CD4-positive, alpha-beta T cell treated with Interleukin-12 subunit alpha and Interleukin-12 subunit beta, for 1 hour (primary cell): Measurements from ENCODE around the gene KCNN1.
A peak's percentile ranks its signal among the peaks of the same experiment; 100 is the strongest.
"Not testable (repeated sequence)": the region's sequence is repeated elsewhere in the genome, so short reads cannot be mapped to it uniquely, and the experiment has no call there.

Experiments used
- DNase-seq: peaks from one replicate; pipeline ENCODE4 v3.0.0-alpha.2; 2020

Gene KCNN1

GRCh38 chr19:17966550-17967256 is at the start of gene KCNN1:
TSS of gene KCNN1 (plus strand) at chr19:17967107. CDS start at chr19:17973889, 6,782 bp downstream.
- DNase-seq, result no peak

DNA sequence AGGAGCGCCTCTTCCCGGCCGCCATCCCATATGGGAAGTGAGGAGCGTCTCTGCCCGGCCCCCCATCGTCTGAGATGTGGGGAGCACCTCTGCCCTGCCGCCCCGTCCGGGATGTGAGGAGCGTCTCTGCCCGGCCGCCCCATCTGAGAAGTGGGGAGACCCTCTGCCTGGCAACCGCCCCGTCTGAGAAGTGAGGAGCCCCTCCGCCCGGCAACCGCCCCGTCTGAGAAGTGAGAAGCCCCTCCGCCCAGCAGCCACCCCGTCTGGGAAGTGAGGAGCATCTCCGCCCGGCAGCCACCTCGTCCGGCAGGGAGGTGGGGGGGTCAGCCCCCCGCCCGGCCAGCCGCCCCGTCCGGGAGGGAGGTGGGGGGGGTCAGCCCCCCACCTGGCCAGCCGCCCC is 48.8 kb upstream of the KCNN1 start:
- not testable (repeated sequence) for DNase-seq

- not testable (repeated sequence) for DNase-seq
Measured at GRCh38 chr19:17919122-17919521, 47.8 kb upstream of the KCNN1 start.

- no peak for DNase-seq
Measured at GRCh38 chr19:17920527-17920926, 46.4 kb upstream of the KCNN1 start.

- no peak for DNase-seq
Measured at GRCh38 chr19:17922138-17922537, 44.8 kb upstream of the KCNN1 start.

GRCh38 chr19:17926044-17926443 is 40.9 kb upstream of the KCNN1 start:
- DNase-seq, result no peak

GRCh38 chr19:17929056-17929455 is 37.9 kb upstream of the KCNN1 start:
- DNase-seq, result no peak

- DNase-seq, result no peak
Measured at GRCh38 chr19:17931532-17932191, 35.2 kb upstream of the KCNN1 start.

DNA sequence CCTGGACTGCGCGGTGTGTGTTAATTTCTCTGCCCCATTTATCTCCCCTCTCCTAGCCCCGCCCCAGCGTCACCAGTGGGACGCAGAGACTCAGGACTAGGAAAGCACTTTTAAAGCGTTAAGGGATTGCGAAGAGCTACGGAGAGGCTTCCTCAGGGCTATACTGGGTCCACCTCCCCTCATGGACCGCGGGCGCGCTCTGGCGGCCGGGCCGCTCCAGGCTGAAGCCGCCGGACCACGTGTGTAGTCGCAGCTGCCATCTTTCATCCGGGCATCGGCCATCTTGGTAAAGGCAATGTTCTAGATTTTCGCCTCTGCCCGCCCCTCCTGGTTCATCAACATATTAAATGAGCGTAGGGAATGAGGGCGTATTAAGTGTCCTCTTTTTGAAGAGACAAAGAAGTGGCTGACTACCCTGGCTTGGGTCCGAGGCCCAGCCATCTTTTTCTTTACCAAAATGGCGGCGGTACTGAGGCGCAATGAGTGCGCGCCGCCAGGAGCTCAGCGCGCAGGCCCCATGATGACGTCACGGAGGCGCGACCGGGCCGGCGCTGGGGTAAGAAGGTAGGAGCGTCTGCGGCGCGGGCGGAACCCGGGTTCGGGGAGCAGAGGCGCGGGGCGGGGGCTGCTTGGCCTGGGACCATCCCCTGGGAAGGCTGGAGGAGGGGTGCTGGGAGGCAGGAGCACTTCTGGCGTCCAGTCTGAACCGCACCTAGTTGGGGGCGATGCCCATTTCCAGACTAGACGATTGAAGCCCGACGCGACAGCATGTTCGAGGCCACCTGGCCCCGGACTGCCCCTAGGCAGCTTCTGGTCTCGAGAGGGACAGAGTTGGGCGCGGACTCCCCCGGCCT is 34.2 kb upstream of the KCNN1 start, which contains the start of gene CCDC124:
Gene CCDC124, plus strand, starts transcription at position 531 of the 854 bp plus-strand sequence. CDS start 3,406 bp downstream, outside the sequence.
- DNase-seq, result peak; percentile 94

DNA sequence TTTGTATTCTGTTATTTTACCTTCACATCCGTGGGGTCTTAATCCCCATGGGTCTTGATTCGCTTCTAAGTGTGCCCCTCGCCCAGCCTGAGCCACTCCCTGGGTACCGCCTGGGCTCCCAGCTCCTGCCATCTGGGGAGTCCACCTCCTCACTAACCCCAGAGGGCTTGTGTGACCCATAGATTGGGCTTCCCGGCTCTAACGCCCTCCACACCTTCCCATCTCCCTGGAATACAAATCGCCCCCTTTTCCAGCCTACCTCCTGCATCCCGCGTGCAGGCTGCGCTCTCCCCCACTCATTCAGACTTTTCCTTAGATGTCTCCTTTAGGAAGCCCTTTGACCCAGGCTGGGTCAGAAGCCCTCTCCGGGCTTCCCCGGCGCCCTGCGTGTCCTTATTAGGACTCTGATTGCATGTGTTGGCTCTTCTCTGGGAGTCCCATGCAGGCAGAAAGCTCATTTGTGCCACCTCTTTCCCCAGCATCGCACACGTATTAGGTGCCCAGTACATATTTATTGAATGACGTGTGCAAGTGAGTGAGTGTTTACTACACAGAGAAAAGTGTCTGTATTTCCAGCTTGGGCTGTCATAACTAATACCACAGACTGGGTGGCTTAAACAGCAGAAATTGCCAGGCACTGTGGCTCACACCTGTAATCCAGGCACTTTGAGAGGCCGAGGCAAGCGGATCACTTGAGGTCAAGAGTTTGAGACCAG is 33.3 kb upstream of the KCNN1 start:
- DNase-seq, result no peak

DNA sequence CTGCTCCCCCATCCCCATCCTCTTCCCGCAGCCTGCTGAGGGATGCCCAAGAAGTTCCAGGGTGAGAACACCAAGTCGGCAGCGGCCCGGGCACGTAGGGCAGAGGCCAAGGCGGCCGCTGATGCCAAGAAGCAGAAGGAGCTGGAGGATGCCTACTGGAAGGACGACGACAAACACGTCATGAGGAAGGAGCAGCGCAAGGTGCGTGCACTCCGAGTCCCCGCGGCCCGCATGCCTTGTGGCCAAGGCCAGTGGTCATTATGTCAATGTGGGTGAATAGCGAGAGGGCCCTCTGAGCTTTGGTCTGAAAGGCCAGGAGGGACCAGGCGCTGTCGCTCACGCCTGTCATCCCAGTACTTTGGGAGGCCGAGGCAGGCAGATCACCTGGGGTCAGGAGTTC is 30.5 kb upstream of the KCNN1 start:
- no peak for DNase-seq

- DNase-seq, result no peak
Measured at GRCh38 chr19:17937371-17937900, 29.5 kb upstream of the KCNN1 start.

- DNase-seq, result peak; percentile 86
Measured at GRCh38 chr19:17938092-17938845, 28.6 kb upstream of the KCNN1 start.

GRCh38 chr19:17942181-17942580 is 24.7 kb upstream of the KCNN1 start:
- DNase-seq, result no peak

DNA sequence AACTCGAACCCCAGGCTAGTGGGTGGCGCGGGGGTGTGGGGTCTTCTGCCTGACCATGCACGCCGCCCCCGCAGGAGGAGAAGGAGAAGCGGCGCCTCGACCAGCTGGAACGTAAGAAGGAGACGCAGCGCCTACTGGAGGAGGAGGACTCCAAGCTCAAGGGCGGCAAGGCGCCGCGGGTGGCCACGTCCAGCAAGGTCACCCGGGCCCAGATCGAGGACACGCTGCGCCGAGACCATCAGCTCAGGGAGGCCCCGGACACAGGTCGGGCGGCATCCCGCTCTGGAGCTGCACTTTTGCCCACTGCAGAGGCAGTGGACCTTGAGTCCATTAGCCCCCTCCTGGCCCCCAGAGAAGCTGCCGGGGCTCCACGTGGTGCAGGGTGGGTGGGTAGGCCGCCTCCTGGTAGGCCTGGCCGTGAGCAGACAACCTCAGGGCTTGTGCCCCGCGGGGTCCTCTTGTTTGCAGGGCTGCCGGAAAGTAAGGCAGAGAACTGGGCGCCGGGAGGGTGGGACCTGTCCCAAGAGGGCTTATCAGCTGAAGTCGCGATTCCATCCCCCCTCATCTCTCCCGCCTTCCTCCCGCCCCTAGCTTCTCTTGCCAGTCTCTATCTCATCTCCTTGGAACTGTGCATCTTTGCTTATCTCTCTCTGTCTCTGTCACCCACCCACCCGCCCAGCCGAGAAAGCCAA is 24.2 kb upstream of the KCNN1 start:
- no peak for DNase-seq

DNA sequence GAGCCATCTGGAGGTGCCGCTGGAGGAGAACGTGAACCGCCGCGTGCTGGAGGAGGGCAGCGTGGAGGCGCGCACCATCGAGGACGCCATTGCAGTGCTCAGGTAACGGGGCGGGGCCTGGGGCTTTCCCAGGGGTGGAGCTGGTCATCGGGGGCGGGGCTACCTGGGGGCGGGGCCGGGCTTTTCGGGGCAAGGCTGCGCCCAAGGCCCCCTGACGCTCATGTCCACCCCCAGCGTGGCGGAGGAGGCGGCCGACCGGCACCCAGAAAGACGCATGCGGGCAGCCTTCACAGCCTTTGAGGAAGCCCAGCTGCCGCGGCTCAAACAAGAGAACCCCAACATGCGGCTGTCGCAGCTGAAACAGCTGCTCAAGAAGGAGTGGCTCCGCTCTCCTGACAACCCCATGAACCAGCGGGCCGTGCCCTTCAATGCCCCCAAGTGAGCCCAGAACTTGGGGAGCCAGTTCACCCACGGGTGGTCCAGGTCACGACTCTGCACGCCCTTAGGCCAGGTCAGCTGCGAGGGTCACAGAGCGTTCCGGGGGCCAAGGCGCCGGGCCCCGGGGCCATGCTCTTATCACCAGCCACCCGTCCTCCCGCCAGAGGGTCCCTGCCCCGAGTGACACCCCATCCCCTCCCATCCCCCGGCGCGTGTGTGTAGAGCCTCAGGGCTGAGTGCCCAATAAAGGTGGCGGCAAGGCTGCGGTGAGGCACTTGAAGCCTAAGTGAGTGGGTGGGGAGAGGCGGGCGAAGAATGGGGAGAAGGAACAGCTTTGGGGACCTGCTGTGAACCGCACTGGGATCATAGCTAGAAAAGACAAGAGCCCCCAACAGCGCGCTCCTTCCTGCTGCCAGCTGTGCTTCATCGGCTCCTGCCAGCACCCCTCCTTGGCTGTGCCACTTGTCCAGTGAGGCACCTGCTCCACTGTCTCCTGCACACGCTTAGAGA is 23.4 kb upstream of the KCNN1 start:
- DNase-seq, result no peak

GRCh38 chr19:17944301-17944700 is 22.6 kb upstream of the KCNN1 start:
- no peak for DNase-seq

- peak; percentile 40 for DNase-seq
Measured at GRCh38 chr19:17946965-17947784, 19.7 kb upstream of the KCNN1 start.
